ENCODE data around the gene DCTN1. TPM values are rescaled to one million over a fixed set of nuclear protein-coding genes. Genes with fewer than 3 reads are reported as not detected.
"Not testable (repeated sequence)": the region's sequence is repeated elsewhere in the genome, so short reads cannot be mapped to it uniquely, and the experiment has no call there.

Gene DCTN1
- total and polyA plus RNA-seq, 2 donors, result 62.1 to 118 TPM

DNA sequence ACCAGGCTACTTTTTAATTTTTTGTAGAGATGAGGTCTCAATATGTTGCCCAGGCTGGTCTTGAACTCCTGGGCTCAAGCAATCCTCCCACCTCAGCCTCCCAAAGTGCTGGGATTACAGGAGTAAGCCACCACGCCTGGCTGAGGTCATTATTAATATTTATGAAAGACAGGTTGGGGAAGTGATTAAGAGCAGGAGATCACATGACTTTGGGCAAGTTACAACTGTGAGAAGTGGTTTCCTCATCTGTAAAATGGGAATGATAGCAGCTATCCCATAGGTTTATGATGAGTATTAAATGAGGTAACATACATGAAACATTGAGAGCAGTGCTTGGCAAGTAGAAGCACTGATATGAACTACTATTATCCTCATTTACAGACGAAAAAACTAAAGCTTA is 43.9 kb downstream of the DCTN1 start:
- H3K36me3 ChIP-seq (ENCODE audit: insufficient read depth), result not testable (repeated sequence)

DNA sequence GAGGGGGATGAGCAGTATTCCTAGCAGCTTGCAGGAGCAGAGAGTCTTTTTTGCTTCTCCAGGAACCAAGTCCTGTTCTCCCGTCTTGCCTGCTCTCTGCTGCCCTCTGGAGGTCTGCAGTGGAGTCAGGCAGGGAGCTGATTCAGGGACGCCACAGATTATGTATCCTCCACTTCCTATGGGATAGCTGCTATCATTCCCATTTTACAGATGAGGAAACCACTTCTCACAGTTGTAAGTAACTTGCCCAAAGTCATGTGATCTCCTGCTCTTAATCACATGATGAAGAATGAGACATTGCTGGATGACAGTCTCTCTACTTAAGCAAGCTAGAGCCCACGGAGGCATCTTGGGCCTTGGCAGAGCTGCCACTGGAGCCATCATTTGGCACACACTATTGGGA is 45.2 kb downstream of the DCTN1 start:
- Histone ChIP-seq H3K4me1 (ENCODE audit: insufficient read depth) (no peaks in the 10 kb centered on the region), H3K36me3 (ENCODE audit: insufficient read depth) (no peaks in the 10 kb centered on the region), H3K4me3 (ENCODE audit: low read depth, low read length) (no peak overlapping the region), H3K27ac (ENCODE audit: low read depth) (no peak overlapping the region)
- DNase-seq (ENCODE audit: extremely low spot score), result no peak
- 36% methylated on average over 3 of the region's 3 CpGs for WGBS

More for the DNA sequence above, 43.9 kb downstream of the DCTN1 start:
- H3K27ac ChIP-seq (ENCODE audit: low read depth); H3K4me1 ChIP-seq (ENCODE audit: insufficient read depth); H3K4me3 ChIP-seq (ENCODE audit: low read depth, low read length); DNase-seq (ENCODE audit: extremely low spot score): not testable (repeated sequence)
- 62% methylated on average over 2 of the region's 2 CpGs for WGBS

- no peaks in the 10 kb centered on the region for H3K4me1 ChIP-seq (ENCODE audit: insufficient read depth)
- no peaks in the 10 kb centered on the region for H3K36me3 ChIP-seq (ENCODE audit: insufficient read depth)
- no peak overlapping the region for H3K27ac ChIP-seq (ENCODE audit: low read depth)
- DNase-seq (ENCODE audit: extremely low spot score), result no peak
- 92% methylated on average over 6 of the region's 6 CpGs for whole genome bisulfite sequencing
- H3K4me3 ChIP-seq (ENCODE audit: low read depth, low read length), result no peak overlapping the region
These were observed 46.1 kb downstream of the DCTN1 start for GRCh38 chr2:74333896-74334586.

DNA sequence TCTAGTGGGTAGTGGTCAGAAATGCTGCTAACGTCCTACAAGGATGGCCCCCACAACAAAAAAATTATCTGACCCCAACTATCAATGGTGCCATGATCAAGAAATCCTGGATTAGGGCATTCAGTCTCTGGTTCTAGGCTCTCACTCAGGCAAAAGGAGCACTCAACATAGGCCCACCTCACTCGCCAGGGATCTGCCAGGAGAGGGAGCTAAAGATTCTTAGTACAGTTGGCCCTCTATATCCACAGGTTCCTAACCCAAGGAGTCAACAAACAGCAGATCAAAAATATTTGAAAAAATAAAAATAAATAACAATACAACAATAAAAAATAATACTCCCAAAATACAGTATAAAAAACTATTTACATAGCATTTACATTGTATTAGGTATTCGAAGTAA is 46.9 kb downstream of the DCTN1 start:
- Histone ChIP-seq H3K36me3 (ENCODE audit: insufficient read depth) (no peaks in the 10 kb centered on the region), H3K4me1 (ENCODE audit: insufficient read depth) (no peaks in the 10 kb centered on the region), H3K4me3 (ENCODE audit: low read depth, low read length) (no peak overlapping the region), H3K27ac (ENCODE audit: low read depth) (no peak overlapping the region)
- DNase-seq (ENCODE audit: extremely low spot score), result no peak
- 67% methylated on average over 3 of the region's 3 CpGs for WGBS

- no peak for DNase-seq (ENCODE audit: extremely low spot score)
- WGBS, result 91% methylated on average over 3 of the region's 3 CpGs
- Histone ChIP-seq H3K4me3 (ENCODE audit: low read depth, low read length) (no peak overlapping the region), H3K27ac (ENCODE audit: low read depth) (no peak overlapping the region), H3K36me3 (ENCODE audit: insufficient read depth) (no peaks in the 10 kb centered on the region), H3K4me1 (ENCODE audit: insufficient read depth) (no peaks in the 10 kb centered on the region)
These were observed 47.4 kb downstream of the DCTN1 start for GRCh38 chr2:74332550-74333174.

- WGBS, result 77% methylated on average over 2 of the region's 2 CpGs
- Histone ChIP-seq H3K36me3 (ENCODE audit: insufficient read depth) (no peaks in the 10 kb centered on the region), H3K4me3 (ENCODE audit: low read depth, low read length) (no peak overlapping the region), H3K27ac (ENCODE audit: low read depth) (no peak overlapping the region), H3K4me1 (ENCODE audit: insufficient read depth) (no peaks in the 10 kb centered on the region)
- no peak for DNase-seq (ENCODE audit: extremely low spot score)
These were observed 51.5 kb downstream of the DCTN1 start for GRCh38 chr2:74328573-74328972.

DNA sequence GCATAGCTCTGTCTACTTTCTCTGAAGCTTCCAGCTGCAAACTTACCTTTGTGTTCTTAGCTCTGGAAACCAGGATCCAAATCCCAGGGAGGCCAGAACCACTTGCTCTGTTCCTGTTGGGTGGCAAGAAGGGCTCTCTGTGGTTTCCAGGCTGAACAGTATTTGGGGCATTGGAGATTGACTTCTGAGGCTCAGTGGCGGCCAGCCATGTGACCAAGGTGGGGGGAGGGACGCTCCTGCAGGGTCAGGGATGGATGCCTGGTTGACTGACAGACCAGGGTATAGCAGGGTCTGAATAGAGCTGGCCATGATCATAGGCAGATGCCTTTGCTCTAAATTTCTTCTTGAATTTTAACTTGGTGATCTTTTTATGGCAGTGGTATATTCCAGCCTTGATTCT is 52.0 kb downstream of the DCTN1 start:
- Histone ChIP-seq H3K4me1 (ENCODE audit: insufficient read depth) (no peaks in the 10 kb centered on the region), H3K4me3 (ENCODE audit: low read depth, low read length) (no peak overlapping the region), H3K36me3 (ENCODE audit: insufficient read depth) (no peaks in the 10 kb centered on the region), H3K27ac (ENCODE audit: low read depth) (no peak overlapping the region)
- 70% methylated on average over 2 of the region's 2 CpGs for WGBS
- DNase-seq (ENCODE audit: extremely low spot score), result no peak

GRCh38 chr2:74327627-74328026 is 52.5 kb downstream of the DCTN1 start:
- Histone ChIP-seq H3K36me3 (ENCODE audit: insufficient read depth) (no peaks in the 10 kb centered on the region), H3K27ac (ENCODE audit: low read depth) (no peak overlapping the region), H3K4me3 (ENCODE audit: low read depth, low read length) (no peak overlapping the region), H3K4me1 (ENCODE audit: insufficient read depth) (no peaks in the 10 kb centered on the region)
- WGBS, result 85% methylated on average over 1 of the region's 1 CpG
- DNase-seq (ENCODE audit: extremely low spot score), result no peak

- H3K27ac ChIP-seq (ENCODE audit: low read depth), result no peak overlapping the region
- H3K4me3 ChIP-seq (ENCODE audit: low read depth, low read length), result no peak overlapping the region
- DNase-seq (ENCODE audit: extremely low spot score), result no peak
- 63% methylated on average over 5 of the region's 5 CpGs for WGBS
- no peaks in the 10 kb centered on the region for H3K4me1 ChIP-seq (ENCODE audit: insufficient read depth)
- no peaks in the 10 kb centered on the region for H3K36me3 ChIP-seq (ENCODE audit: insufficient read depth)
These were observed 52.9 kb downstream of the DCTN1 start for GRCh38 chr2:74327199-74327598.

DNA sequence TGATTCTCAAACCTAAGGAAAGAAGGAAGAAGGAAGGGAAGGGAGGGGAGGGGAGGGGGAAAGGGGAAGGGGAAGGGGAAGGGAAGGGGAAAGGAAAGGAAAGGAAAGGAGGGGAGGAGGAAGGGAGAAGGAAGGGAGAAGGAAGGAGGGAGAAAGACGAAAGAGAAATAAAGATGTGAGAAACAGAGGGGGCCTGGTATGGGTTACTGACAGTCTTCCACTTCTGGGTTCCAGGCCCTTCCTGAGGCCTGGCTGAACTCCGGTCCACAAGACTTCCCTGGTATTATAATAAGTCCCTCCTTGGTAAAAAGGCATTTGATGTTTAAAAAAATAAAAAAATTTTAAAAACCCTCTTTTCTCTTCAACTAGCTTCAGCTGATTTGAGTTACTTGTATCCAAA is 54.3 kb downstream of the DCTN1 start:
- DNase-seq (ENCODE audit: extremely low spot score), result no peak
- no peak overlapping the region for H3K27ac ChIP-seq (ENCODE audit: low read depth)
- H3K4me1 ChIP-seq (ENCODE audit: insufficient read depth), result no peaks in the 10 kb centered on the region
- WGBS, result 84% methylated on average over 2 of the region's 2 CpGs
- no peak overlapping the region for H3K4me3 ChIP-seq (ENCODE audit: low read depth, low read length)
- H3K36me3 ChIP-seq (ENCODE audit: insufficient read depth), result no peaks in the 10 kb centered on the region

DNA sequence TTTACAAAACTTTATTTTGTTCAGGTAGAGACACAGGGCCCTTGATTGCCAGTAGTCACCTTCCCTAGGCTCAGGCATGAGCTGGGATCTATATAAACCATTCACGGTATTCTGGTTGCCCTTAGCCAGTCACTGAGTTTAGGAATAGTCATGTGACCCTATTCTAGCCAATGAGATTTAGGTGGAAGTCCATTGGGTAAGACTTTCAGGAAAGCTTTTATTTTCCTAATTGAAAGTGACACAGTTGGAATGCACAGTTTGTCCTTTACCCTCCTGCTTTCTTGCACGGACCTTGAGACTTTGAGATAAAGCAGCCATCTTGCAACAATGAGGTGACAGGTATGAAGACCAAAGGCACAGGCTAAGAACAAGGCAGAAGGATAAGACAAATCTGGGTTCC is 58.4 kb downstream of the DCTN1 start:
- no peak overlapping the region for H3K27ac ChIP-seq (ENCODE audit: low read depth)
- H3K4me1 ChIP-seq (ENCODE audit: insufficient read depth), result no peaks in the 10 kb centered on the region
- no peak for DNase-seq (ENCODE audit: extremely low spot score)
- no peaks in the 10 kb centered on the region for H3K36me3 ChIP-seq (ENCODE audit: insufficient read depth)
- no peak overlapping the region for H3K4me3 ChIP-seq (ENCODE audit: low read depth, low read length)
- WGBS, result 84% methylated on average over 2 of the region's 2 CpGs

- no peak for DNase-seq (ENCODE audit: extremely low spot score)
These were observed 62.4 kb downstream of the DCTN1 start for GRCh38 chr2:74317701-74318100.

GRCh38 chr2:74316627-74317295 is 63.4 kb downstream of the DCTN1 start:
- no peaks in the 10 kb centered on the region for H3K4me1 ChIP-seq (ENCODE audit: insufficient read depth)
- DNase-seq (ENCODE audit: extremely low spot score), result no peak
- no peak overlapping the region for H3K4me3 ChIP-seq (ENCODE audit: low read depth, low read length)
- no peak overlapping the region for H3K27ac ChIP-seq (ENCODE audit: low read depth)
- WGBS, result 55% methylated on average over 6 of the region's 6 CpGs
- H3K36me3 ChIP-seq (ENCODE audit: insufficient read depth), result no peaks in the 10 kb centered on the region

More at GRCh38 chr2:74317701-74318100, 62.4 kb downstream of the DCTN1 start:
- no peaks in the 10 kb centered on the region for H3K4me1 ChIP-seq (ENCODE audit: insufficient read depth)
- no peak overlapping the region for H3K27ac ChIP-seq (ENCODE audit: low read depth)
- H3K36me3 ChIP-seq (ENCODE audit: insufficient read depth), result no peaks in the 10 kb centered on the region
- H3K4me3 ChIP-seq (ENCODE audit: low read depth, low read length), result no peak overlapping the region

- Histone ChIP-seq H3K4me1 (ENCODE audit: insufficient read depth) (no peaks in the 10 kb centered on the region), H3K27ac (ENCODE audit: low read depth) (no peak overlapping the region), H3K36me3 (ENCODE audit: insufficient read depth) (no peaks in the 10 kb centered on the region), H3K4me3 (ENCODE audit: low read depth, low read length) (no peak overlapping the region)
- 77% methylated on average over 5 of the region's 5 CpGs for WGBS
- DNase-seq (ENCODE audit: extremely low spot score), result no peak
These were observed 66.0 kb downstream of the DCTN1 start for GRCh38 chr2:74314107-74314506.

Measured in urinary bladder (tissue), 4 donors.